ENCODE results near the gene BEGAIN.
"Not testable (repeated sequence)": the region's sequence is repeated elsewhere in the genome, so short reads cannot be mapped to it uniquely, and the experiment has no call there.

Gene BEGAIN

DNA sequence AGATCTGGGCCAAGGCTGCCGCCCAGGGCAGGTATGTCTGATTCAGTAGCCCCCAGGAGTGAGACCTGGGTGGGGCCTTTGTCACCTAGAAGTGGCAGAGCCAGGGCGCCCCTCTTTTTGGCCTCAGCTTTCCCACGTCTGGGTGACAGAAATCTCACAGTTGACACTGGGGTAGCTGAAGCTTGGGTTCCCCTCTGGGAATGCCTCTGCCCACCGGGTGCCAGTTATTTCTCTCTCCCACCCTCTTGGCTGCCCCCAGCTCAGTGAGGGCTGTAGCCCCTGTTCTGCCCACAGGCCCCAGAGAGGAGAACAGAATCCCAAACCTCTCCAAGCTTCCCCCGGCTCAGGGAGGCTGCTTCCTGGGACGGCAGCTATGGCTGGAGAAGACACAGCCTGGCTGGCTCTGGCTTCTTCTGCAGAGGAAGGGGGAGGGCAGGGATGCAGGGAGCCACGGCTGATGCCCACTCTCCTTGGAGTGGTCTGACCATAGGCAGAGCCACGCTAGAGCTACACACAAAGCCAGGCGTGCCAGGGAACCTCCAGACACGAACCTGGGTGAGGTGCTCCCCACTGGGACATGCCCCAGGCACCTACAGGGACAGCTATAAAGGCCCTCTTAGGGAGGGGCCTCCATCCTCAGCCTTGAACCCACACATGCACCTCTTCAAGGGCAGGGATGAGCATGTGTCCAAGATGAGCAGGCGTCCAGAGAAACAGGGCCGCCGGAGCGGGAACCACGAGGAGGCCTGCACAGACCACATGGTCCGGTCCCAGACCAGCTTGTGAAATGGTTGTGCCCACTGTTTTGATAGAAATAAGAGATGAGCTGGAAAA is 51.7 kb downstream of the BEGAIN start:
- peak in 1 of 5 experiments; percentile 6 for DNase-seq

DNA sequence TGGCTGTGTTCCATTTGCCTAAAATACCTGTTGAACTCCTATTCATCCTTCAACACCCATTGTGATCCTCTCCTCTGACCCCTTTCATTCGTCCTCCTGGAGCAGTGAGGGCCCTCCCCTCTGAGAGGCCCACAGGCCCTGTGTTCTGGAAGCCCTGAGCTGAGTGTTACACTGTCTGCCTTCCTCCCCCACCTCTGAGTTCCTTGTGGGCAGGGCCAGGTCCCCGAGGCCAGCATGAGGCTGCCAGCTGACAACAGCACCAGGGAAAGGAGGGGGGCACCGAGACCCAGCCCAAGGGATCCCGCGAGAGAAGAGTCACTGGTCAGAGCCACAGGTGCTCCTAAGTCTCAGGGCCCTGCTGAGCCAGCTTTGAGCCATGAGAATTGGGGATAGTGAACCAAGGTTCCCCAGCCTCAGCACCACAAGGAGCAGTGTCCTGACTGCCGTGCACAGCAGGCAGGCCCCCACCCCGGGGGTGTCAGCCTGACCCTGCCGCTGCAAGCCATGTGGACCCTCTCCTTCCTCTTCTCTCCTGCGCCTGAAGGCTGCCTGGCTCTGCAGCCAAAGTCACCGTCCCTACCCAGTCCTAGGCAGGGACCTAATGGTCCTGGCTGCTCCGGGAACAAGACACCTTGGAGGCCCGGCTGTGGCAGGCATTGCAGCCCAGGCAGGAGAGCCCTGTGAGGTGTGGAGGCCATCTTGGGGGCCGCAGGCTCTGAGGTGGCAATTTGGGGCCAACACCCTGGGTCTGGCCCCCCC is 52.5 kb downstream of the BEGAIN start:
- peak in 1 of 5 experiments; percentile 6 for DNase-seq

DNA sequence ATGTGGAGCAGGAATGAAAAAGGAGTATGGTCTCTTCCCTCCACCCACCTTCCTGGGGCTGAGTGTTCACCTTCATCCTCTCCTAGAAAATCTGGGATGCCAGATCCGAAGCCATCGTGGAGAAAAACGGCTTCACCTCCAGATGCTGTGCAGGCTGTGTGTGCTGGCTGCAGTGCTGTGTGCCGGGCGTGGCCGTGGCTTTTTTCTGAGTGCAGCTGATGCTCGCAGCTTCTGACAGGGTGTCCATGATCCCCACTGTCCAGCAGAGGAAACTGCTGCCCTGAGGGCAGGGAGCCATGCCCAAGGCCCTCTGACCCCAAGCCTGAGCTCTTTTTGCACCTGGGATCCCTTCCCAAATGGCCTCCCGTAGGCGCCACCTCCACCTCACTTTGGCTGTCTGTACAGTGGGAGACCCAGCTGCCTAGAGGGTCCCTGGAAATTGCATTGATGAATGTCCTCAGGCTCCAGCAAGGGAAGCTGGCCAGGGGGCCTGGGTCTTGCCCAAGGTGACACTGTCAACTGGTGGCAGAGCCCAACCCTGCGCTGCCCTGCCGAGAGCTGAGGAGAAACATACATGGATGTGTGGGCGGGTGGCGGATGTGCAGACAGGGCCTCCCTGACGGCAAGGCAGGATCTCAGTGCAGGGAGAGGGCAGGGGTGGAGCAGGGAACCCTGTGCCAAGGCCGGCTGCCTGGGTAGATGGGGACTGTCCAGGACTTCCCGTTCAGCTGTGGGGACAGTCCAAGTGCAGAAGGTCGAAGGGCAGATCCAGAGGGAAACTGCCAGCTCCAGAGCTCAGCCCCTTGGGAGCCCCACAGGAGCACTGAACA is 53.3 kb downstream of the BEGAIN start:
- DNase-seq, result peak in 1 of 5 experiments; percentile 7

DNA sequence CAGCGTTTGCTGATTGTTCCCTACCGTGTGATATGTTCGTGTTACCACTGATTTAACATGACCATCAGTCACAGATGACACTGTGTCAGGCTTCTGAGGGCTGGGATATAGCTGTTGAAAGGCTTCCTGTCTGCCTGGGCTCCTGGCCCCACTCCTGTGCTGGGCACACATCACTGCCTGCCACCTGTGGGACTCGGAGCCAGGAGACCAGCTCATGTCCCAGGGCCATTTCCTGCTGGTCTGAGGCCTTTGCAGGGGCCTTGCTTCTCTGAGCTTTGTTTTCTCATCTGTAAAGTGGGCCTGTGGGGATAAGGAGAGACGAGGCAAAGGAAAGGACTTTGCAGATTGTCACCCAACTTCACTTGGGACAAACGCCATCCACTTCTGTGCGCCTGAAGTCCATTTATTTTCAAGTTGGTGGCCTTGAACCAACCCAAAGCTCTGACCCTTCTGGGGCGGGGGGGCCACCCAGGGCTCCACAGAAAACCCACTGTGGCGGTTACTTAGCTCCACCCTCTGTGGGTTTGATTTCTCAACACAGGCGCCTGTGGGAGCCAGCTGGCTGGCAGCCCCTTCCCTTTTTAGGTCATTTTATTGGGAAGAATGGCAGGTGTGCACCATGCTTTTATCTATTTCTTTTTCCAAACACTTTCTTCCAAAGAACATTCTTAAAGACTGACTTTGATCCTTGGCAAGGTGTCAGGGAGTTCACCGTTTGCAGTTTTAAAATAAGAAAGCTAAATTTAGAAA is 54.1 kb downstream of the BEGAIN start:
- no peak for DNase-seq

DNA sequence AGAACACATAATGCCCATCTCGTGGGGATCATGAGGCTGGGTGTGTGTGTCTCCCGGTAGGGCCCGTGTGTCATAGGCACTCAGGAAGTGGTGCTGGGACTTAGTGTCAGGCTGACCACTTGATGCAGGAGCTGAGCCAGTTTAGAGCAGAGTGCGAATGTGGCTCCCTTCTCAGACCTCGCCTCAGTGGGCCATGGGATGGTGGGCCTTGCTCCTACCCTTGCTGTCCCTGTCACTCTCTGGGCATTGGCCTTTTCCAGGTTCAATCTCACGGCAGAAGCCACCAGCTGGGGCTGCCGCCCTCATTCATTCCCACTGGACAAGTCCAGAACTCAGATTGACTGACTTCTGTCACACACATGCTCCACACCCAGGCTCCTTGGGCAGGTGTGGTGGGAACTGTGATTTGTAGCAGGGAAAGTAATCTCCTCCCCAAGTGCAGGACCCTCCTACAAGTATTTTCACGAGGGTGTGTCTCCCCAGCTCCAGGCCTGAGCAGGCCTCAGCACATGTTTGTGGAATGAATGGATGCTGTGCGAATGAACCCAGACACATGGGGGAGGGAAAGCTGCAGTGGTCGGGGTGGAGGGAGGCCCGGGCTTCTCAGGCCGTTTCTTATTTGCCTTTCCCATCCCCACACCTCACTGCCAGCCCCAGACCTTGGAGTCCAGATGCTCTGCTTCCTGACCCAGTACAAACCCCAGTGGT is 54.9 kb downstream of the BEGAIN start:
- DNase-seq, result peak in 1 of 5 experiments; percentile 4

DNA sequence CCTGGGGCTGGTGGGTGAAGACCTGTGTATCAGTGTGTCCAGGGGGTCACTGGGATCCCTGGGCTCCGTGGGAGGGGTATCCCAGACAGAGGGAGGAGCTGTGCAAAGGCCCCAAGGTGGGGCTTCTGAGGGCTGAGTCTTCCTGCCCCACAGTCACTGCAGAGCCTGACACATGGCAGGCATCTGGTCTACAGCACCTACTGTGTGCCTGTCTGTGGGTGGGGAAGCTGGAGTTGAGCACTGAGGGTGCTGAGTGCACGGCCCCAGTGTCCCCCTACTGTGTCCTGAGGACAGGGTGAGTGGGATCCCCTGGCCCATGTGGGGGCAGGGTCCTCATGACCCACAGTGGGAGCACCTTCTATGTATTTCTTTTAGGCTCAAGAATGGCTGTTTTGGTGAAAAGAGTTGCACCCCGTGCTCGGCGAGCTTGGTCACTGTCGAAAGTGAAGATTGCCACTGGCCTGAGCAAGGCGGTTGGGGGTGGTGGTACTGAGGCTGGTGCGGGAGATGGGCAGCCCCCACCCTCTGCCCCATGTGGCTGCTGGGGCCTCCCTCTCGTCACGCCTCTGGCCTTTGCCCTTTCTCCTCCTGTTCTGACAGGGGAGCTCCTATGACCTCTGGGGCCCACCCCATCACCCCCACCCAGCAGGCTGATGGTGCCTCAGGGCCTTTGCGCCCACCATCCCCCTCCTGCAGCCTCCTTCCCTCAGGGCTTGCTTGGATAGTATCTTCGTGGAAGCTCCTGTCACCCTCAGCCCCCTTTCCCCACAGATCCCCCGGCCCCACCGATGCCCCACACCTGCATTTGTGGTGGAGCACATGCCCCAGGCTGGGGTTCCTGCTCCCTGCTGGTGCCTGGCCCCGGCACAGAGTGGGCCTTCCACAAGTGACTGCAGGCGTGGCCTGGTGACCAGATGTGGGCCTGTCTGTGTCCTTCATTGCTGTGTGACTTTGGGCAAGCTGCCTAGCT is 55.8 kb downstream of the BEGAIN start:
- DNase-seq, result peak in 1 of 5 experiments; percentile 5

DNA sequence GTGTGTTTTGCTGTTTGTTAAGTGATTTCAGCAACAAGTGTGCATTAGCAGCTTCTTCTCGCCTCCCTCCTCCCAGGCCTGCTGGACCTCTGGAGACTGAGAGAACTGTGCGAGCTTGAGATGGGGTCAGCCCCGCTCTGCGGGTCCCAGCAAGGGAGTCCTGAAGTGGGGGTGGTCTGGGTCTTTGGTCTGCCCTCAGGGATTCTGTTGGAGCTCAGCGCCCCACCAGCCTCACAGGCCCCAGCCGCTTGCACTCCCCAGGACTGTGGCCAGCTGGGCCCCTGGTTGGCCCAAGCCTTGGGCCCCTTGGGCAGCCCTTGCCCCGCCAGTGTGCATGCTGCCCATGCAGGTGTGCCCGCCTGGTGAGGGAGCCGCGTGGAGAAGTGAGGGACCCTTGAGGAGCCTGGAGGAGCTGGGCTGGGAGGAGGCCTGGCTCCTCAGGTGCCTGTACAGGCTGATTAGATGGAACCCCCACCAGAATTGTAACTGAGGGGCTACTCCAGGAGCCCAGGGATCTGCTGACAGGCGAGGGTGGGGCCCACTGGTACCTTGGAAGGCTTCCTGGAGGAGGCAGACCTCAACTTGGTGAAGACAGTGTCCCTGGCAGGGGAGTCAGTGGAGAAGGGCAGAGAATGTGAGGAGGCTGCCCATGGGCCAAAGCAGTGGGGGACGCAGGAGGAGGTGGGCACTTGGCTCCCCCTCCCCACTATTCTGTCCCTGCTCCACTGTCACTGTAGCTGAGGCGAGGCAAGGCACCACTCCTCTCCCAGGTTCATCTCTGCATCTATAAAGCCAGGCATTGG is 56.7 kb downstream of the BEGAIN start:
- no peak for DNase-seq

DNA sequence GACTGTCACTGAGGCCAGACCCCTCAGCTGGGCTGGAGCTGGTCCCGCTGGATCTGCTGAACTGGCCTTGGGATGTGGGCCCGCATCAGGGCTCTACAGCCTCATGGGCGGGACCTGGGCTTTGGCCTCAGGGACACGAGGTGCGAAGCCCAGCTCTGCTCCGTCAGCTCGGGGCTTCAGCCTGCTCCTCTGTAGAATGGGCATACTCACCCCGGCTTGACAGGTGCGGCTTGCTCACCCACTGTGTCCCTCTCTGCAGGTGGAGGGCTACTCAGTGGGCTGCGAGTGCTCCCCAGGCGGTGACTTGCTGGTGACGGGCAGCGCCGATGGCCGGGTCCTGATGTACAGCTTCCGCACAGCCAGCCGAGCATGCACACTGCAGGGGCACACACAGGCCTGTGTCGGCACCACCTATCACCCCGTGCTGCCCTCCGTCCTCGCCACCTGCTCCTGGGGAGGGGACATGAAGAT is 57.6 kb downstream of the BEGAIN start:
- no peak for DNase-seq

DNA sequence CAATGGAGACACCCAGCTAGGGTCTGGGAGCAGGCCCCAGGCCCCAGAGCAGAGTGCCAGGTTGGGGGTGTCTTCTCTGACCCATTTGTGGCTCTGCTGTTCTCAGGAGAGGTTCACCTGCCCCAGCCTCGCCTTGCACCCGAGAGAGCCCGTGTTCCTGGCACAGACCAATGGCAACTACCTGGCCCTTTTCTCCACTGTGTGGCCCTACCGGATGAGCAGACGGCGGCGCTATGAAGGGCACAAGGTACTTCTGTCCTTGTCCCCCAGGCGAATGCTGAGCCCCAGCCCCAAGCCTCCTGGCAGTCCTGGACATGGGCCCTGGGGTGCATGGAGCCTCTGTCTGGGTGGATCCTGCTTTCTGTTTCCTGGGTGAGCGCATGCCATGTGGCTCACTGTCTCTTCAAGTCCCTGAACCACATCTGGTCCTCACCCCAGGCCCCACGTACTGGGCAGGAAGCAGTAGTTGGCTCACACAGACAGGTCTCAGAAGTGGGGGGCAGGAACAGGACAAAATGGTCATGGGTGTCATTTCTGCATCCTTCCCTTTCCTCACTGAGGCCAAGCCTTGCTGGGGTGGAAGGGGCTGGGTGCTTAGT is 58.2 kb downstream of the BEGAIN start:
- no peak for DNase-seq

DNA sequence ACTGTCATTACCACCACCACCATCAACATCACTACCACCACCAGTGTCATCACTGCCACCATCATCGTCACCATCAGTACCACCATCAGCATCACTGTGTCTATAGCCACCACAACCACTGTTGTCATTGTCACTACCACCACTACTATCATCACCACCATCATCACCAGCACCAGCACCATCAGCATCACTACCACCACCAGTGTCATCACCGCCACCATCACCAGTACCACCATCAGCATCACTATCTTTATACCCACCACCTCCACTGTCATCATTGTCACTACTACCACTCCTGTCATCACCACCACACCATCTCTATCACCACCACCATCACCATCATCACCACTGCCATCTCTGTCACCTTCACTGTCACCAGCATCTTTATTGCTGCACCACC is 60.6 kb downstream of the BEGAIN start:
- peak in 1 of 5 experiments; percentile 44 for DNase-seq

DNA sequence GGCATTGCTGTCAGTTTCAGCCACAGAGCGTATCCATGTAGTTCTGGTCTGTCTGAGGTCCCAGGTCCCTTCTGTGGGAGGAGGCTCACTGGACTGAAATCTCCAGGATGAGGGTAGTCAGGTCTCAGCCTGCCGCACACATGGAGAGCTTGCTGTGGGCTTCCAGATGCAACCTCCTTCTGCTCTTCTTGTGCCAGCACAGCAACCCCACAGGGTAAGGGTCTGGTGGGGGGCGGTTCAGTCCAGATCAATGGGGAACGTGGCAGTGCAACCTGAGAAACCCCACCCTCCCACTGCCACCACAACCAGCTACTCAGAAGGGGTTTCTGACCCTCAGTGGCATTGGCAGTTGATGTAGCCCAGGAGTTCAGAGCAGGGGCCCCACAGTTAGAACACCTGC is 61.2 kb downstream of the BEGAIN start:
- no peak for DNase-seq

DNA sequence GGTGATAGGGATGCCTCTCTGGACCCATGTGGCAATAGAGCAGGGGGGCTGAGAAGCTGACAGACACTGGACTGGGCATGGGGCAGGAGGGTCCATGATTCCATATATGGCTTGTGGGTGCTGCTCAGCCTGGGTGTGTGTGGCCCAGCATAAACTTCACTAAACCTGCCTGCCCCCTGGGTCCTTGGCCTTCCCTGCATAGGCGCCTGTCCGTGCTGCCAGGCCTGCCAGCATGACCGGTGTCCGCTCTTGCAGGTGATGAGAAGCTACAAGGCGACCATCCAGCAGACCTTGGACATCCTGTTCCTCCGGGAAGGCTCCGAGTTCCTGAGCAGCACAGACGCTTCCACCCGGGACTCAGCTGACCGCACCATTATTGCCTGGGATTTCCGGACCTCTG is 61.6 kb downstream of the BEGAIN start:
- no peak for DNase-seq

DNA sequence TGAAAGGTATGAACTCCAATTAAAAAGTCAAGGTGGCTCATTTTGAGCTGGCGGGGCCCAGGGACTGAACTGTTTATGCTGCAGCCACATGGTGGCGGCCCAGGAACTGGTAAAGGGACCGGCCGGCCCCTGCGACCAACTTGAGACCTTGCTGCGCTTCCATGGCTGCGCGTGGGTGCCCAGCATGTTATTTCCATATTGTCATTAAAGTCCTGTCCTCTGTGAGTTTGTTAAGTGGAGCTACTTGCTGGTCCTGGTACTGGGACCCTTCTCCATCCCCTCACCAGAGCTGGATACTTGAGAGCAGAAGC is 62.3 kb downstream of the BEGAIN start:
- DNase-seq, result no peak

DNA sequence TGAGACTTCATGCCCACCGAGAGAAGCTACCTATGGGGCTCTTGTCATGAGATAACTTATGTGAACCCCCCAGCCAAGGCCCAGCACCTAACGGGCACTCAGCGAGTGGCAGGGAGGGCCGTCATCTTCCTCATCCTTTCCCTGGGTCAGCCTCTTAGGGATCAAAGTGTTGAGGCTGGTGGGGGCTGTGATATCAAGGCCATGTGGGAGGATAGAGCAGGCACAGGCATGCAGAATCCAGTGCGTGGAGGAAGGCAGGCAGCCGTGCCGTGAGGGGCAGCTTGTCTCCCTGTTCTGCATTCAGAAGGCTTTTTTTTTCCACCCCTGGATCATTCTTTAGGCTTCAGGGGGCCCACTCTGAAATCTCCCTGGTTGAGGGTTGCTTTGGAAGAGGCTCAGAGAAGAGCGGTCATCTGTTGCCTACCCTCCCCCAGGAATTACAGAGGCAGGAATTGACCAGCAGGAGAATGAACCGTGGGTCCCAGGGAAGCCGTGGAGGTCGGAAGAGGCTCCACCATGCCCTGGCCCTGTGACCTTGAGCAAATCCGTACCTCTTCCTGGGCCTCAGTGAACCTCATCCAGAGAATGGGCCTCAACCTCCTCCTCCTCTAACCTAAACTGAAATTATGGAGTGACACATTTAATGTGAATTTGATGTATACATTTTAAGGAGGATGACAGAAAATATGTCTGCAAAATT is 62.8 kb downstream of the BEGAIN start:
- DNase-seq, result no peak

DNA sequence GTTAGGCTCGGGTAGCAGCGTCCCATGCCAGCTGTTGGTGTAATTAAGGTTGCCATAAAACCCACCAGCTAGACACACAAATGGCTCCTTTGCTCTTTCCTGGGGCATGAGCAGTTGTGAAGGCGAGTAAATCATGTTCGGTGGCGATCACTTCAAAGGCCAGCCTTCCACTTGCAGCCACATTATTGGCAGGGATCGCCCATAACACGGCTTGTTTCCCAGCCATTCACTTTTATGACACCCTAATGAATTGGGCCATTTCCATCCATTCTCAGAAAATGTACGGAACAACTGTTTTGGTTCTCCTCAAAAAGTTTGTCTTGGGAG is 63.4 kb downstream of the BEGAIN start:
- DNase-seq, result no peak

DNA sequence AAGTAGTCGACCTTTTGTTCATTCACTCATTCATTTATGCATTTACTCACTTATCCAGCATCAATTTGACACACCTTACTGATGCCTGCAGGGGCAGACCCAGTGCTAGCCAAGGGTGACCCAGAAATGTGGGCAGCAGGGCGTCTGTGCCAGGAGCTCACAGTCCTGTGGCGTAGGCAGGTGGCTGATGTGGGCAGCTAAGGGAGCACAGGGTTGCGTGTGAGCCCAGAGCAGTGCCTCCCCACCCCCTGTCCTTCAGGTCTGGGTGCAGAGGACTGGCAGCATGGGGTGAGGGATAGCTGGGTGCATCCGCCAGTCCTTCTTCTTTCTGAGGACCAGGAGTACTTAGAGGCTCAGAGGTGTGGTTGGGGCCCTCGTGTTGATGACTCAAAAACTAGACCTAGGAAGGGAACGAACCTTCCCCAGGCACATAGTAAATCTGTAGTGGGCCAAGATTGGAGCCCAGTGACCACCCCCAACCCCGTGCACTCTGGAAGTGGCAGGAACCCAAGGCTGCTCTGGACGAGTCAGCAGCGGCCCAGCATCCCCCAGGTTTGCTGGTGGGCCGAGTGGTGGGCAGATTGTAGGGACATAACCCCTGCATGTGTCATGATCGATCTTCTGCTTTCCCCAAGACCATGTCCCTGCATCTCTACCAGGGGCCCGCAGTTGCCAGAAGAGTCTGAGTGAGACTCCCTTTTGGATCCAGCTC is 63.9 kb downstream of the BEGAIN start:
- DNase-seq, result no peak

DNA sequence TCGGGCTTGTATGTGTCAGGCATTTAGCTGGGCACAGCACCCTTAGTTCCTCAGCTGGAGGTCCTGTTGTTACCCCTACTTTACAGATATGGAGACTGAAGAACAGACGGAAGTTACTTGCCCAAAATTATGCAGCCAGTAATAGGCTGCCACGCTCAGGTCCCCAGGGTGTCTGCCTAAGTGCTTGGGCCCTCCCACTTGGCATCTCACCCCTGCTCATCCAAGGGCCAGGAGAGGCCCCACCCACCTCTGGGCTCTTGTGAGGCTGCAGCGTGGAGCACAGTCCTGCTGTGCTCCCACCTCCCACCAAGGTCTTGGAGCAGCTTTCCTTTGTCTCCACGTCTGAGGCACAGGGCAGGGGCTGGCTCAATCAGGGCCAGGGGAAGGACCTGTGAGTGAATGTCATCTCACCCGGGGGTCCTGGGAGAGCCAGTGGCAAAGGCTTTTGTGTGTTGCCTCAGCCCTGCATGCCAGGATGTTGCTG is 64.6 kb downstream of the BEGAIN start:
- no peak for DNase-seq

DNA sequence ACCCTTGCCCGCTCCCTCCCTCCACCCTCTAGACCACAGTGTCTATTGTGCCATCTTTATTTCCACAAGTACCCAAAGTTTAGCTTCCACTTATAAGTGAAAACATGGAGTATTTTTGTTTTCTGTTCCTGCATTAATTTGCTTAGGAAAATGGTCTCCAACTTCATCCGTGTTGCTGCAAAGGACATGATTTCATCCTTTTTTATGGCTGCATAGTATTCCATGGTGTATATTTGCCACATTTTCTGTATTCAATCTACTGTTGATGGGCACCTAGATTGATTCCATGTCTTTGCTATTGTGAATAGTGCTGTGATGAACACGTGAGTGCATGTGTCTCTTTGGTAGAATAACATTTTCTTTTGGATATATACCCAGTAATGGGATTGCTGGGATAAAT is 81.2 kb downstream of the BEGAIN start:
- DNase-seq, result not testable (repeated sequence)
